ENCODE data around the gene TUBE1. TPM values are rescaled to one million over a fixed set of nuclear protein-coding genes. Genes with fewer than 3 reads are reported as not detected.

Gene TUBE1
- total and polyA plus RNA-seq, 2 of the 4 experiments (the other 2 are of a cell fraction): 7.9 to 8.6 TPM

DNA sequence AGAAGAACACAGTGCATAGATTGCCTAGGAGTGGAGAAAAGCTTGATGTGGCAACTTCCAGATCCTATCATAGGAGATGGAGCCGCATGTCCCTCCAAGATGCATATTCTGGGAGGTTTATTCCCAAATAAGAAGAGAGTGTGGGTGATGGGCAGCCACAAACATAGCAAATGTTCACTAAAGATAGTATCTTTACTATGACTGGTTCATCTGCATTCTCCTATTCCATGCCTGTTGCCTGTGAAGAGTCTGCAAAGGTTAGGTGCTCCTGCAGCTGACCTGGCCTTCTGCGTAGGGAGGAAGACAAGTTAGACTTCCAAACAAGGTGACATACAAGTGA lies 47.9 kb downstream of the TUBE1 start:
- no peak overlapping the region for H3K9ac ChIP-seq (ENCODE audit: low read depth, low read length)

More for the DNA sequence above, 47.9 kb downstream of the TUBE1 start:
- dilution Hi-C loops (cut with HindIII; ENCODE audit: low sequenced_read_pairs, unreplicated experiment): no loop called here
- Histone ChIP-seq H3K18ac (ENCODE audit: low read depth, low read length) (no peak overlapping the region), H2AK9ac (replicated peaks; ENCODE audit: low read depth, low read length, poor library complexity) (no peak overlapping the region), H3K4me2 (ENCODE audit: low read depth, low read length) (no peak overlapping the region), H2BK5ac (ENCODE audit: low read depth, low read length, poor library complexity, severe bottlenecking) (no peak overlapping the region), H4K20me1 (ENCODE audit: insufficient read depth, low read length) (no peaks in the 10 kb centered on the region), H2AFZ (replicated peaks; ENCODE audit: low read length, poor library complexity) (no peak overlapping the region), H3K4me3 (ENCODE audit: insufficient read depth, low read depth, low read length) (no peak overlapping the region), H2BK15ac (ENCODE audit: low read depth, low read length) (no peak overlapping the region), H4K5ac (ENCODE audit: low read depth, low read length) (no peak overlapping the region), H3K9me3 (ENCODE audit: control insufficient read depth, insufficient read depth, low read length) (no peaks in the 10 kb centered on the region), H3K27me3 (ENCODE audit: control insufficient read depth, insufficient read depth, low read length) (no peaks in the 10 kb centered on the region), H3K36me3 (ENCODE audit: control insufficient read depth, insufficient read depth, low read length) (no peaks in the 10 kb centered on the region), H2AK5ac (ENCODE audit: low read depth, low read length) (0 out of 2 replicates have a peak overlapping the region, but pooled peaks have one; percentile 1), H3K4me1 (ENCODE audit: control insufficient read depth, insufficient read depth, low read length) (peaks cover 9% of the 10 kb centered on the region), H2BK120ac (ENCODE audit: low read depth, low read length) (no peak overlapping the region), H4K91ac (ENCODE audit: insufficient read depth, low read depth, low read length) (no peak overlapping the region), H3K4ac (ENCODE audit: low read depth, low read length) (no peak overlapping the region), H3K79me1 (ENCODE audit: low read depth in 1 of 2, low read length in 2 of 2) (no peaks in the 10 kb centered on the region), H3K9me1 (ENCODE audit: insufficient read depth, low read length) (peaks cover 17% of the 10 kb centered on the region; the same call in 1 of the 2 replicates), H2BK20ac (ENCODE audit: low read depth, low read length) (no peak overlapping the region), H3K56ac (ENCODE audit: extremely low read depth, insufficient read depth, low read length) (no peak overlapping the region), H4K8ac (ENCODE audit: low read depth in 2 of 2, low read length in 2 of 2) (no peak overlapping the region), H3K23ac (ENCODE audit: low read depth, low read length) (no peak overlapping the region), H3K27ac (ENCODE audit: insufficient read depth, low read length) (no peak overlapping the region), H3K14ac (replicated peaks; ENCODE audit: low read depth, low read length) (no peak overlapping the region)
- no peak for TF ChIP-seq SMC3 (IDR thresholded peaks at IDR 0.05; ENCODE audit: low read depth, low read length)
- TF ChIP-seq CHD1 (IDR thresholded peaks at IDR 0.05; ENCODE audit: low read depth, low read length): no peak
- no peak for TF ChIP-seq BHLHE40 (IDR thresholded peaks at IDR 0.05; ENCODE audit: low read depth, low read length)
- TF ChIP-seq NFE2L2 (IDR thresholded peaks at IDR 0.05; ENCODE audit: low read depth, low read length): no peak
- no peak for TF ChIP-seq RAD21 (IDR thresholded peaks at IDR 0.05; ENCODE audit: low read length)
- TF ChIP-seq, protein P1, sequence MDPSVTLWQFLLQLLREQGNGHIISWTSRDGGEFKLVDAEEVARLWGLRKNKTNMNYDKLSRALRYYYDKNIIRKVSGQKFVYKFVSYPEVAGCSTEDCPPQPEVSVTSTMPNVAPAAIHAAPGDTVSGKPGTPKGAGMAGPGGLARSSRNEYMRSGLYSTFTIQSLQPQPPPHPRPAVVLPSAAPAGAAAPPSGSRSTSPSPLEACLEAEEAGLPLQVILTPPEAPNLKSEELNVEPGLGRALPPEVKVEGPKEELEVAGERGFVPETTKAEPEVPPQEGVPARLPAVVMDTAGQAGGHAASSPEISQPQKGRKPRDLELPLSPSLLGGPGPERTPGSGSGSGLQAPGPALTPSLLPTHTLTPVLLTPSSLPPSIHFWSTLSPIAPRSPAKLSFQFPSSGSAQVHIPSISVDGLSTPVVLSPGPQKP (IDR thresholded peaks at IDR 0.05; ENCODE audit: borderline replicate concordance, low read depth, low read length): no peak
- TF ChIP-seq, protein P2, sequence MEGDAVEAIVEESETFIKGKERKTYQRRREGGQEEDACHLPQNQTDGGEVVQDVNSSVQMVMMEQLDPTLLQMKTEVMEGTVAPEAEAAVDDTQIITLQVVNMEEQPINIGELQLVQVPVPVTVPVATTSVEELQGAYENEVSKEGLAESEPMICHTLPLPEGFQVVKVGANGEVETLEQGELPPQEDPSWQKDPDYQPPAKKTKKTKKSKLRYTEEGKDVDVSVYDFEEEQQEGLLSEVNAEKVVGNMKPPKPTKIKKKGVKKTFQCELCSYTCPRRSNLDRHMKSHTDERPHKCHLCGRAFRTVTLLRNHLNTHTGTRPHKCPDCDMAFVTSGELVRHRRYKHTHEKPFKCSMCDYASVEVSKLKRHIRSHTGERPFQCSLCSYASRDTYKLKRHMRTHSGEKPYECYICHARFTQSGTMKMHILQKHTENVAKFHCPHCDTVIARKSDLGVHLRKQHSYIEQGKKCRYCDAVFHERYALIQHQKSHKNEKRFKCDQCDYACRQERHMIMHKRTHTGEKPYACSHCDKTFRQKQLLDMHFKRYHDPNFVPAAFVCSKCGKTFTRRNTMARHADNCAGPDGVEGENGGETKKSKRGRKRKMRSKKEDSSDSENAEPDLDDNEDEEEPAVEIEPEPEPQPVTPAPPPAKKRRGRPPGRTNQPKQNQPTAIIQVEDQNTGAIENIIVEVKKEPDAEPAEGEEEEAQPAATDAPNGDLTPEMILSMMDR (conservative IDR thresholded peaks at IDR 0.05; ENCODE audit: low read depth, low read length): no peak
- no peak for ATAC-seq (ENCODE audit: low read depth)
- BruUV-seq (replicated peaks): no TSS peak
- WGBS, 2 experiments (ENCODE audit: extremely low coverage in 2 of 2, insufficient read length in 1 of 2): no CpG with 5 or more reads among the region's 2 CpGs
- in situ Hi-C loops (cut with MboI; ENCODE audit: low sequenced_read_pairs): loop anchor here (25.0 kb wide), 2 partner anchors 677 to 1002 kb away; no protein-coding TSS in a partner anchor
- intact Hi-C loops (cut with micrococcal nuclease): no loop called here
- POLR2A ChIA-PET (ENCODE audit: unreplicated experiment): no interaction called here
- CTCF ChIA-PET: no interaction called here
- DNase-seq: no peak

Data from IMR-90 (cell line).